DMS 273 (cell line): ENCODE results near the gene CNN3.

Experiments
- DNase-seq: peaks from one replicate; lab custom pipeline; 2025; ENCODE audit not compliant: unreplicated experiment; lab: John Stamatoyannopoulos, UW

CNN3 gene

DNA sequence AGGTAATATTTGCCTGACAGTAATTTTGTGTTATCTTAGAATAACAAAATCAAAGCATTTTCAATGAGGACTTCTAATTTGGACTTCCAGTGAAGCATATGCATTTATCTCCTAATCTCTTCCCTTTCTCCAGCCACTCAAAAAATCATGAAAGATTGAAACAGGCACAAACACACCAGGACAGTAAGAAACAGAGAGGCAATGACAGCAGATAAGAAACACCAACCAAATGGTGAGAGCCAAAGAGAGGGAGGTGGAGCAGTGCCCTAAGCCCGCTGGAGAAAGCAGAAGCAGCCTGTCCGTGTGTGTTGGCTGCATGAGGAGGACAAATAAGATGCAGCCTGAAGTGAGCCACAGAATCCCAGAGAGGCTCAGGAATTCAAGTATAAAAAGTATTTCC lies 67.7 kb downstream of the CNN3 start:
- no peak for DNase-seq

DNA sequence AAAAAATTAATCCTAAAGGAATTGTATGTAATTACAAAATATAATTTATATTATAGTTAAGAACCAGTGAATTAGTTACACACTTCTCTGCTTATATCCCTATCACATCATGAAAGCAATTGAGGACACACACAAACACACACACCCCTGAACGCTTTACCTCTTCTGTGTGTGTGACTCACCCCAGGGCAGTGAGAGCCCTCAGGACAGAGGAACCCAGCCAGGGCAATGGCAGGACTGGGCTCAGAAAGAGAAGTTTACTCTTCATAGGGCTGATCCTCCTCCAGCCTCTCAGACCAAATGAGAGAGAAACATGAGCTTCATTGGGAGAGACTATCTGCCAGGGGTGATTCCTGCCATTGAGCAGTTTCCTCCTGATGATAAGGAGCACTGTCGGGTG lies 68.6 kb downstream of the CNN3 start:
- no peak for DNase-seq

DNA sequence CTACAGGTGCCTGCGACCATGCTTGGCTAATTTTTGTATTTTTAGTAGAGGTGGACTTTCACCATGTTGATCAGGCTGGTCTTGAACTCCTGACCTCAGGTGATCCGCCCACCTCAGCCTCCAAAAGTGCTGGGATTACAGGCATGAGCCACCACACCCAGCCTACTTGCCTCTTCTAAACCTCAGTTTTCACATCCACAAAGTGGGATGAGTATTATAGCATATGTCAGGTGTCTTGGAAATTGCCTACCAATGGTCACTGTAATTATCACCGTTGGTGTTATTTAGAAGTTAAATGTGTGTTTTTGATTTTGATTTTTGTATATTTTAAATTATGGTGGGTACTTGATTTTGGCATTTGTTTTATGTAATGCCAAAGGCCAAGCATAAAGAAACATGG lies 70.0 kb downstream of the CNN3 start:
- no peak for DNase-seq

DNA sequence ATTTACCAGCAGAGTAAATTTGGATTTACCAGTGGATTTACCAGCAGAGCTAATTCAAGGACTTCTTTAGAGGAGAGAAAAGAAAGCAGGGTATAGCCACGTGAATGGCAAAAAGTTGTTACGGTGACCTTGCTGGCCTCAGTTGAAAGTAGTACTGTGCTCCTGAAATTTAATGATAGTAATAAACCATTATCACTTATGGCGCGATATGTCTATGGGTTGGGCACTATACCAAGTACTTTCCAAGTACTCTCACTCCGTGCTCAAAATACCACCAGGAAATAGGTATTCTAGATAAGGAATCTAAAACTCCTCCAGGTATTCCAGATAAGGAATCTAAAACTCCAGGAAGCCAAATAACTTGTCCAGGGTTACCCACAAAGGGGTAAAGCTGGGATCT lies 70.9 kb downstream of the CNN3 start:
- DNase-seq, result no peak

DNA sequence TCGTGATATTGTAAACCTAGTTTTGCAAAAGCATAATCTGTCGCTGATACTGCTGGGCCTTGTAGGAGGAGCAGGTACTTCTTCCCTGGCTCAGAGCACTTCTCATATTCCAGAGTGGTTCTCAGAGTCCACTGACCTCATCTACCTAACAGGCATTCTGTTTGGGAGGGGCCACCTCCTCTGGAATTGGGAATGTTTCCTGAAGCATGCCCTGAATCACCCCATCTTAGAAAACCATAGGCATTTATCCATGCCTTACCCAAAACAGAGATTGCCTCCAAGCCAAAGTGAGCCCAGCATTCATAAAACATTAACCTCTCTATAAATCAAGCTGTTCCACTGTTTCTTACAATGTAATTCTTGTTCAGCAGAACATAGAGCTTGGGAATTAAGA lies 71.6 kb downstream of the CNN3 start:
- DNase-seq, result no peak

DNA sequence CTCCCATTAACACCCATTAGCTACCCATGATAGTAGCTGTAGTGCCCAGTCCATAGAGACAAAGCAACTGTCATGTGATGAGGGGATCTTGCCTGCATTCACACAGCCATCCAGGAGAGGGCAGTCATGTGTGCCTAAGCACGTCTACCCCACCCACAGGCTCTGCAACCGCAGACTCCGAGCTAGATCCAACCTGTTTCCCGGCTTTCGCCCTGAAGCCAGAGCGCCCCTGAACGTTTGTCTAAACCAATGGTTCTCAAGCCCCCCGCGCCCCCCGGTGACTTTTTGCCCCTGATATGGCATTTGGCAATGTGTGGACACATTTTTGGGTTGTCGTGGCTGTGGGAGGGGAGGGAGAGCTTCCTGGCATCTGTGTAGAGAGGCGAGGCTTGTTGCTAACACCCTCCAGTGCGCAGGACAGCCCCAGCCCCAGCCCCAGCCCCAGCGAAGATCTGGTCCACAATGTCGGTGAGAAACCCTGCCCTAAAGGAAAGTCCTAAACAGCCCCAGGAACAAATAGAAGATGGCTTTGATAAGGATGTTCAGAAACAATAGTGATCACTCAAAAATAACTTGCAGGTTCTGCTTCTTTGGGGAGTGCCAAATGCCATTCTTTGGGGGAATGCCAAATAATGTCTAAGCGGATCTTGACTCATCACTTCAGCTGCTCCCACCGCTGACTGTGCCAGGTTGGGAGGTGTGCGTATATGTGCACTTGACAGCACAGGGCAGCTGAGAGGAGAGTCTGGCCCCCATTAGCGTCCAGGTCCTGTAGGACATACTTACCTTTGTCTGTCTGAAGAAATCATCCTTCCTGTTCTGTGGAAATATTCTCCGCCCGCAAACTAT lies 72.2 kb downstream of the CNN3 start:
- DNase-seq, result peak; percentile 94

DNA sequence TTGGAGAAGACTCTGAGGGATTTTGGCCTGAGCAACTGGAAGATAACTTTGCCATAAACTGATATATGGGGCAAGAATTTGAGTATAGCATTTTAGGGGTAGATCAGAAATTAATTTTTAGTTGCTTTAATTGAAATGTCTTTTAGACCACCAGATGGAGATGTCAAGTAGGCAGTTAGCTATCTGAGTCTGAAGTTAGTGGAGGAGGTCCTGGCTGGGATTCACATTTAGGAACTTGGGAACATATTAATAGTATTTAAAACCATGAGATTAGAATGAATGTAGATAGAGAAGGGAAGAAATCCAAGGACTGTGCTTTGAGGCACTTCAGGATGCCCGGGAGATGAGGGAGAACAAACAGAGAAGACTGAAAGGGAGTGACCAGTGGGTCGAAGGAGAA lies 74.1 kb downstream of the CNN3 start:
- DNase-seq, result no peak

DNA sequence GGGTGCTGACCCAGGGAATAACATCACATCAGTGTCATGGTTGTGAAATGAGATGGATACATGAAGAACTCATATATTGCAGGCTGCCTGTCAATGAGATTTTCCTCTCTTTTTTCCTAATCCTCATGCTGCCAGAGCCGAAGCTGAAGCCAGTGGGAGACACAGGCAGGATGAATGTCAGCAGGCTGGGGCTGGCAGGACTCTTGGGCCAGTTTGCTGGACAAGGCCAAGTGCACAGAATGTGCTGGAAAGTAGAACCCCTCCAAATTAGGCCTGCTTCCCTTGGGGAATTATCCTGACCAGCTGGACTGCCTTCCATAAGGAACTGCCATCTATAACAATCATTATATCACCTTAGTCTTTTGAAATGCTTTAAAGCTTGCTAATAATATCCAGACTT lies 75.3 kb downstream of the CNN3 start:
- DNase-seq, result no peak
